ENCODE measurements around the gene WDR5.

Gene WDR5

DNA sequence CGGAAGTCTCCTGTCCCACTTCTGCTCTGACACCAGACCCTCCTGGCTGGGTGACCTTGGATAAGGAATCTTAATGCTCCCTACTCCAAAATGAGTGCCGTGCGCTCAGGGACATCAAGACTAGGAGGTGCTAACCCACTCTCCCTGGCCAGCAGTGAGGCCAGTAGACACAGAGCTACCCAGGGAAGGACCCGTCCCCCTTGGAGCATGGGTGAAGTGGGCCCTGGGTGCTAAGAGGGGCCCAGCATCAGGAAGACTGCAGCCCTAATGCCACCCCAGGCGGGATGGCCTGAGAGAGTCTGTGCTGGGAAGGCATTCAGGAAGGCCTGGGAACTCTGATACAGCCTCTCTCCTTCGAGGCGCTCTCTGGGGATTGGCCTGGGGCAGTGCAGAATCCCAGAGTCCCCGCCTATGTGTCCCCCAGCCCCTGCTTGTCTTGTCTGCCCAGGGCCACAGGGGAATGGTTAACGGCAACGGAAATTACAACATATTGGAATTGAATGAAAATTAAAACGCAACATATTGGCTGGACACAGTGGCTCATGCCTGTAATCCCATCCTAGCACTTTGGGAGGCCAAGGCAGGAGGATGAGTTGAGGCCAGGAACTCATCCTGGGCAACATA, 58.1 kb downstream of the WDR5 start:
- Histone ChIP-seq H3K27me3 (ENCODE audit: control insufficient read depth in 1 of 2, insufficient read depth in 2 of 2, low read length in 2 of 2) (no peaks in the 10 kb centered on the region), H3K9me3 (ENCODE audit: low read length) (no peaks in the 10 kb centered on the region), H3K4me1 (ENCODE audit: insufficient read depth, low read length) (peaks cover 3% of the 10 kb centered on the region), H3K4me3 (ENCODE audit: low read depth in 1 of 2, low read length in 2 of 2) (no peak overlapping the region), H3K9ac (ENCODE audit: low read length) (no peak overlapping the region), H3K36me3 (ENCODE audit: insufficient read depth, low read length) (no peaks in the 10 kb centered on the region), H3K27ac (ENCODE audit: low read depth, low read length) (no peak overlapping the region)

DNA sequence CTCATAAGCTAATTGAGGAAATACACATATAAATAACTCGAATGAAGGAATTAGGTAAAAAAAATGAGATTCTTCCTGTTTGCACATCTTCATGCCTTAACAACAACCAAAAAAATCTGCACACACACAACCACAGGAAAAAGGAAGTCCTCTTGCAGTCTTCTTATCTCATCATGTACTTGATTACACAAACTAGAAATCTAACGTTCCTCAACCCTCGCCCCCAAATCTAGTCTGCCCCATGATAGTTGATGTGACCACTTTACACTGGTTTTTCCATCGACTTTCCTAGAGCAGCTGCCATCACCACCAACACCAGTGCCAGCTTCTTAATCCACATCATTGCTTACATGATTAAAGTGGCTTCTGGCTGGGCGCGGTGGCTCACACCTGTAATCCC, 59.7 kb downstream of the WDR5 start:
- H3K4me1 ChIP-seq (ENCODE audit: insufficient read depth, low read length) = no peaks in the 10 kb centered on the region
- no peaks in the 10 kb centered on the region for H3K9me3 ChIP-seq (ENCODE audit: low read length)
- H3K9ac ChIP-seq (ENCODE audit: low read length) = no peak overlapping the region
- no peaks in the 10 kb centered on the region for H3K36me3 ChIP-seq (ENCODE audit: insufficient read depth, low read length)
- no peak overlapping the region for H3K4me3 ChIP-seq (ENCODE audit: low read depth in 1 of 2, low read length in 2 of 2)
- H3K27ac ChIP-seq (ENCODE audit: low read depth, low read length) = no peak overlapping the region
- no peaks in the 10 kb centered on the region for H3K27me3 ChIP-seq (ENCODE audit: control insufficient read depth in 1 of 2, insufficient read depth in 2 of 2, low read length in 2 of 2)

DNA sequence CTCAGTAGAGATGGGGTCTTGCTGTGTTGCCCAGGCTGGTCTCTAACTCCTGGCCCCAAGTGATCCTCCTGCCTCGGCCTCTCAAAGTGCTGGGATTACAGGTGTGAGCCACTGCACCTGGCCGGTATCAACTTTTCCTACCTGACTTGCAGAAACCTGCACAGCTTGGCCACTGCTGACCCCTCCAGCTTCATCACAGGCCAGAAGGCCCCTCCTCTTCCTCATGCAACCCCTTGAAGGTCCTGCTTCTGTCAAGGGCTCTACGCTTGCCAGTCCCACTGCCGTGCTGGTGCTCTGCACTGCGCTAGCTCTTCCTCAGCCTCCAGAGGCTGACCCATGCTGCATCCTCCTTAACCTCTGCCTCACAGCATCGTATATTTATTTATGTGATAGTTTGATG, 61.0 kb downstream of the WDR5 start:
- Histone ChIP-seq H3K9ac (ENCODE audit: low read length) (no peak overlapping the region), H3K27ac (ENCODE audit: low read depth, low read length) (no peak overlapping the region), H3K9me3 (ENCODE audit: low read length) (no peaks in the 10 kb centered on the region)

DNA sequence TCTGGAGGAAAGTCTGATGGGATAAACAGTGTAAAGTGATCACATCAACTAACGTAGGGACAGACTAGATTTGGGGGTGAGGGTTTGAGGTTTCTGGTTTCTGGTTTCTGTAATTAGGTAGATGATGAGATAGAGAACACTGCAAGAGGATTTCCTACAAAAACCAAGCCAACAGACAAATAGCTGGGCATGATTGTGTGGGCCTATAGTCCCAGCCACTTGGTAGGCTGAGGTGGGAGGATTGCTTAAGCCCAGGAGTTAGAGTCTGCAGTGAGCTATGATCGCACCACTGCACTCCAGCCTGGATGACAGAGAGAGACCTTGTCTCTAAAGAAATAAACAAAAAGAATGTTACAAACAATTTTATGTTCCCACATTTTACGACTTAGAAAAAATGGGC, 62.9 kb downstream of the WDR5 start:
- no peak overlapping the region for H3K4me3 ChIP-seq (ENCODE audit: low read depth in 1 of 2, low read length in 2 of 2)
- no peaks in the 10 kb centered on the region for H3K27me3 ChIP-seq (ENCODE audit: control insufficient read depth in 1 of 2, insufficient read depth in 2 of 2, low read length in 2 of 2)
- no peaks in the 10 kb centered on the region for H3K9me3 ChIP-seq (ENCODE audit: low read length)
- H3K9ac ChIP-seq (ENCODE audit: low read length) = no peak overlapping the region
- no peak overlapping the region for H3K27ac ChIP-seq (ENCODE audit: low read depth, low read length)
- H3K36me3 ChIP-seq (ENCODE audit: insufficient read depth, low read length) = no peaks in the 10 kb centered on the region
- H3K4me1 ChIP-seq (ENCODE audit: insufficient read depth, low read length) = no peaks in the 10 kb centered on the region

More for the DNA sequence above, 61.0 kb downstream of the WDR5 start:
- Histone ChIP-seq H3K4me1 (ENCODE audit: insufficient read depth, low read length) (no peaks in the 10 kb centered on the region), H3K27me3 (ENCODE audit: control insufficient read depth in 1 of 2, insufficient read depth in 2 of 2, low read length in 2 of 2) (no peaks in the 10 kb centered on the region), H3K36me3 (ENCODE audit: insufficient read depth, low read length) (no peaks in the 10 kb centered on the region), H3K4me3 (ENCODE audit: low read depth in 1 of 2, low read length in 2 of 2) (no peak overlapping the region)

DNA sequence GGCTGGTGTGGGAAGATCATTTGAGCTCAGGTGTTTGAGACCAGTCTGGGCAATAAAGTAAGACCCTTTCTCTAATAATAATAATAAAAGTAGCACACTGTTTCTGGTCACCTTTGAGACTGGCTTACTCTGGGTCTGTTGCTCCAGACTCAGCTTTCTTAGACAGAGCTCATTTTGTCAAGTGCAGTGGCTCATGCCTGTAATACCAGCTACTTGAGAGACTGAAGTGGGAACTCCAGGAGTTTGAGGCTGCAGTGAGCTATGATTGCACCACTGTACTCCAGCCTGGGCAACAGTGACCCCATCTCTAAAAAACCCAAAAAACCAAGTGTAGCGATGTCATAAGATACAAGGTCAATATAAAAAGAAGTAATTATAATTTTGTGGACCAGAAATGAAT, 64.8 kb downstream of the WDR5 start:
- no peak overlapping the region for H3K9ac ChIP-seq (ENCODE audit: low read length)
- no peaks in the 10 kb centered on the region for H3K9me3 ChIP-seq (ENCODE audit: low read length)
- no peak overlapping the region for H3K4me3 ChIP-seq (ENCODE audit: low read depth in 1 of 2, low read length in 2 of 2)
- no peaks in the 10 kb centered on the region for H3K36me3 ChIP-seq (ENCODE audit: insufficient read depth, low read length)
- no peaks in the 10 kb centered on the region for H3K4me1 ChIP-seq (ENCODE audit: insufficient read depth, low read length)
- no peak overlapping the region for H3K27ac ChIP-seq (ENCODE audit: low read depth, low read length)
- no peaks in the 10 kb centered on the region for H3K27me3 ChIP-seq (ENCODE audit: control insufficient read depth in 1 of 2, insufficient read depth in 2 of 2, low read length in 2 of 2)

DNA sequence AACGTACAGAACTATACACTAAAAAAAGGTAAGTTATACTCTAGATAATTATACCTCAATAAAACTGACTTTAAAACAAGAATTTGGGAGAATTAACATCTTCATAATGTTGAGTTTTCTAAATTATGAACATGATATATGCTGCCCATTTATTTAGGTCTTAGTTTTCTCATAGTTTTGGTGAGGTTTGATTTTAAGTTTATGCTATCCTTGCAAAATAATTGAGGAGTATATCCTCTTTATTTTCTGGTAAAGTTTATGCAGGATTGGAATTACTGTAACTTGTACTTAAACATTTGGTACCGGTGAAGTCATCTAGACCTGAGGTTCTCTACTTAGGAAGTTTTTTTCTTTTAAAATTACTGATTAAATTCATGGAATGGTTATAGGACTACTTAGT, 67.3 kb downstream of the WDR5 start:
- Histone ChIP-seq H3K4me1 (ENCODE audit: insufficient read depth, low read length) (no peaks in the 10 kb centered on the region), H3K27me3 (ENCODE audit: control insufficient read depth in 1 of 2, insufficient read depth in 2 of 2, low read length in 2 of 2) (no peaks in the 10 kb centered on the region), H3K36me3 (ENCODE audit: insufficient read depth, low read length) (no peaks in the 10 kb centered on the region), H3K27ac (ENCODE audit: low read depth, low read length) (no peak overlapping the region), H3K9me3 (ENCODE audit: low read length) (no peaks in the 10 kb centered on the region), H3K9ac (ENCODE audit: low read length) (no peak overlapping the region), H3K4me3 (ENCODE audit: low read depth in 1 of 2, low read length in 2 of 2) (no peak overlapping the region)

DNA sequence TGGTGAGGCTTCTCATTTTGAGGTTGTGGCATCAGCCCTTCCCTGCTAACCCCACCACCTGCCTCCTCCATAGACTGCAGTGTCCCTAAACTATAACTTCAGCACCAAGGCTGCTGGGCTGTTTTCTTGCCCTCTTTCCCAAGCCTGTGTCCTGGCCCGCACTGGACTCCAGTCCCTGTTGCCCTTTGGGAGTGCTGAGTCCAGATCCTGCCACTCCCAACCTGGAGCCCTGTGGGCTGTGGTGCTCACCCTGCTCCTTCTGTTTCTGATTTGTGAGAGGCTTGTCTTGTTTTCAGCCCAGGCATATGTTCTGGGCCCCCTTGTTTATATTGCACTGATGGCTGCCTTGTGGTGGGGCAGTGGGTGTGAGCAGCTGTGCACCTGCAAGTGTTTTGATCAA, 68.2 kb downstream of the WDR5 start:
- Histone ChIP-seq H3K36me3 (ENCODE audit: insufficient read depth, low read length) (no peaks in the 10 kb centered on the region), H3K27ac (ENCODE audit: low read depth, low read length) (no peak overlapping the region), H3K27me3 (ENCODE audit: control insufficient read depth in 1 of 2, insufficient read depth in 2 of 2, low read length in 2 of 2) (no peaks in the 10 kb centered on the region), H3K4me1 (ENCODE audit: insufficient read depth, low read length) (no peaks in the 10 kb centered on the region), H3K9ac (ENCODE audit: low read length) (no peak overlapping the region), H3K9me3 (ENCODE audit: low read length) (no peaks in the 10 kb centered on the region), H3K4me3 (ENCODE audit: low read depth in 1 of 2, low read length in 2 of 2) (no peak overlapping the region)

DNA sequence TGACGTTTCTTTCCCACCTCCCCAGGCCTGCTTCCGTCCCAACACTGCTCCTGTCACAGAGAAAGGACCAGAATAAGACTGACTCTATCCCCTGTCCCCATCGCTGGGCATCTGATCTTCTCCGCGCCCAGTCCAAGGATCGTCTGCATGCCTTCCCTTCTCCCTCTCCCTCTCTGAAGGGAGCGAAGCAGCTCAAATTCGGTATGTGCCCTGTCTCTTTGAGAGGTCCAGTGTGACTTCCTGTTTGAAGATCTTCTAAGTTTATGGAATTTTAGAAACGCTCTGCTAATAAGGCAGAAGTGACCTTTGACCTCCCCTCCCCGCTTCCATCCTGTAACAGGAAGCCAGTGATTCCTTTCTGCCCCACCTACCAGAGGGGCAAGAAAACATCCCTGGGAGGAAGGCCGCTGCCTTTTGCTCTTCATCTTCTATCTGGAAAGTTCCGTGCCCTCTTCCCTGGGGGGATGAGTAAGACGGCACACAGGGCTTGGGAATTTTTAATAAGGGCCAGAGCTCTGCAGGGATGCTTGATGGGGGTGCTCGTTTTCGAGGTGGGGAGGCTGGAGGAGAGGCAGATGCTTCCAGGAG, 69.2 kb downstream of the WDR5 start:
- Histone ChIP-seq H3K36me3 (ENCODE audit: insufficient read depth, low read length) (no peaks in the 10 kb centered on the region), H3K4me3 (ENCODE audit: low read depth in 1 of 2, low read length in 2 of 2) (no peak overlapping the region), H3K4me1 (ENCODE audit: insufficient read depth, low read length) (no peaks in the 10 kb centered on the region), H3K9me3 (ENCODE audit: low read length) (no peaks in the 10 kb centered on the region), H3K27me3 (ENCODE audit: control insufficient read depth in 1 of 2, insufficient read depth in 2 of 2, low read length in 2 of 2) (no peaks in the 10 kb centered on the region), H3K27ac (ENCODE audit: low read depth, low read length) (no peak overlapping the region), H3K9ac (ENCODE audit: low read length) (no peak overlapping the region)

DNA sequence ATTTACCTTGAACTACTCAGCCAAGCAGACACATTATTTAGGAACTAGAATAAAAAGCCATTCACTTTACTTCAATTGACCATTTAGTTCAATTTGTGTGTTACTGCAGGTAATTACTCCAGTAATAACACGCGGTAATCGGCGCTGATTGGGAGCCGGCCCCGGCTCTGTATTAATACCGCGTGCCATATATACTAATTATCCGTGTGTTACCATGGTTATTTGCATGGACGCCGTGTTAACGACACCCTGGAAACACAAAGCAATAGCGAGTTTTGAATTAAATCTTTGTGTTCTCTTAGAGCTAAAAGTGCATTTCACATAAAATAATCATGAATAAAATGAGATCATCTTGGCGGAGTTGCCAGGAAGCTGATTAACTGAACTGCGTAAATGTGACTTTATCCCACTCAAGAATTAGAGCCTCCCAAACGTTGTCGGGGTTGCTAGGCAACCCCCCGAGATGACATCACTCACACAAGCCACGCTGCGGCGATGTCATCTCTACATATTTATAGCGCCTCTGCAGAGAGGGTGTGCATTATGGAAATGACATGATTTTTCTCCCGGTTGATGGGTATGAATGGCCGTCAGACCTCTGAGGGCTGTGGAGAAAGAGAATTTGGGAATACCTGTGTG, 69.9 kb downstream of the WDR5 start:
- no peaks in the 10 kb centered on the region for H3K27me3 ChIP-seq (ENCODE audit: control insufficient read depth in 1 of 2, insufficient read depth in 2 of 2, low read length in 2 of 2)
- no peak overlapping the region for H3K4me3 ChIP-seq (ENCODE audit: low read depth in 1 of 2, low read length in 2 of 2)
- H3K9me3 ChIP-seq (ENCODE audit: low read length) = no peaks in the 10 kb centered on the region
- no peaks in the 10 kb centered on the region for H3K36me3 ChIP-seq (ENCODE audit: insufficient read depth, low read length)
- peak overlapping the region; percentile 1 for H3K27ac ChIP-seq (ENCODE audit: low read depth, low read length)
- H3K4me1 ChIP-seq (ENCODE audit: insufficient read depth, low read length) = peaks cover 5% of the 10 kb centered on the region
- H3K9ac ChIP-seq (ENCODE audit: low read length) = no peak overlapping the region

DNA sequence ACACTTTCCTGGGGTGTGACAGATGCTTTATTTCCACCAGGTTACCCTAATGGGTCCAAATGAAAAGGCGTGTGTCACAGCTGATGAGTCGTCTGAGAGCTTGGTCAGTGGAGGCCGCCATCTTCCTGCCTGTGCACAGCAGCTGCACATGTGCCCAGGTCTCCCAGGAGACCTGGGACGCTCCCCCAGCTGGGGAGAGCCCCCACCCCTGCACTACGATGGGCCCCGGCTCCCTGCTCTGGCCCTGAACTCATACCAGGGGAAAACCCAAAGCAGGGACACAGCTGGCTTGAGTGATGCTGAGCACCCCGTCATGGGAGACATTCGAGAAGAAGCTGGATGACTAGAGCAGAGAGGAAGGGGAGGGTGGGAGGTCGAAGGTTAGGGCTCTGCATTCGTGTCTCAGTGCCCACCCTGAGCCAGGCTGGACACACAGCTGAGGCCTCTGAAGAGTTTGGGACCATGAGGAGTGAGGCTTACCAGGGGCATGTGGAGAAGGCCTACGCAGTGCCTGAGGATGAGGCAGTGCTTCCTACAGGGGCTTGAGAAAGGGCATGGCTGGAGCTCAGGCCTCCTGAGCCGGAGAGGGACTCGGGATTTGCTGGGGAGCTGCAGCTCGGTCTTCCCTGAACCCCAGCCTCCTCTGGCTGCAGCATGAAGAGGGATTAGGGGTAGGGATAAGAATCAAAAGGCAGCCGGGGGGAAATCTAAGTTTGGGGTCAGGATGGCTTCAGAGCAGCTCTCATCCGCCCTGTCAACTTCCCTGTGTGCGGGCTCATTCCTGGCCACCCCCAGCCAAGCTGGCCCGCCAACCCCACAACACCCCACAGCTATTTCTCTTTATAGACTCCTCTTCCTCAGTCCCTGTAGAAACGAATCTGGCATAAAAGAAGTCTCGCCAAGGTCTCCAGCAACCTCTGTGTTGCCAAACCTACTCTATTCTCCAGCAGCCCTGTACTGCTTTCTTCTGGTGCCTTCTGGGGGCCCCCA, 70.7 kb downstream of the WDR5 start:
- Histone ChIP-seq H3K9ac (ENCODE audit: low read length) (no peak overlapping the region), H3K27me3 (ENCODE audit: control insufficient read depth in 1 of 2, insufficient read depth in 2 of 2, low read length in 2 of 2) (no peaks in the 10 kb centered on the region), H3K9me3 (ENCODE audit: low read length) (no peaks in the 10 kb centered on the region), H3K4me3 (ENCODE audit: low read depth in 1 of 2, low read length in 2 of 2) (no peak overlapping the region), H3K4me1 (ENCODE audit: insufficient read depth, low read length) (peaks cover 12% of the 10 kb centered on the region), H3K27ac (ENCODE audit: low read depth, low read length) (peak overlapping the region; percentile 1), H3K36me3 (ENCODE audit: insufficient read depth, low read length) (no peaks in the 10 kb centered on the region)

DNA sequence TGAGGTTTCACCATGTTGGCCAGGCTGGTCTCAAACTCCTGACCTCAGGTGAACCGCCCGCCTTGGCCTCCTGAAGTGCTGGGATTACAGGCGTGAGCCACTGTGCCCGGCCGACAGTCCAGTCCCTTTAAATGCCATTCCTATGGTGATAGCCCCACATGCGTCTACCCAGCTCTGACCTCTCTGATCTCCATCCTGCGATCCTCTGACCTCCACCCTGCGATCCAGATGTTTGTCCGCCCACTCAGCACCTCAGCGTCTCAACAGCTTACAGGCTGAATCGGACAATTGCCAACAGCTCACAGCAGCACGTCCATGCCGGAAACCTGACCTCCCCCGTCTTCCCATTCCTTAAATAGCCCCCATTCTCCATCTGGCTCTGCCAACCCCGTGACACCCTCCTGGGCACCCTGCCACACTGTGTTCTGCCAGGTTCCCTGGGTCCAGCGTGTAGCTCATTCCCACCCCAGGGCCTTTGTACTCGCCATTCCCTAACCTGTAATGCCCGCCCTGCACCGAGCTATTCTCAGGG, 72.5 kb downstream of the WDR5 start:
- no peak overlapping the region for H3K4me3 ChIP-seq (ENCODE audit: low read depth in 1 of 2, low read length in 2 of 2)
- peaks cover 12% of the 10 kb centered on the region for H3K4me1 ChIP-seq (ENCODE audit: insufficient read depth, low read length)

More for the DNA sequence above, 72.5 kb downstream of the WDR5 start:
- Histone ChIP-seq H3K27ac (ENCODE audit: low read depth, low read length) (no peak overlapping the region), H3K9me3 (ENCODE audit: low read length) (no peaks in the 10 kb centered on the region), H3K36me3 (ENCODE audit: insufficient read depth, low read length) (no peaks in the 10 kb centered on the region), H3K27me3 (ENCODE audit: control insufficient read depth in 1 of 2, insufficient read depth in 2 of 2, low read length in 2 of 2) (no peaks in the 10 kb centered on the region), H3K9ac (ENCODE audit: low read length) (no peak overlapping the region)
